Prostate gland (tissue), 2 donors: ENCODE measurements around the gene RAB25.

Experiments used
- CTCF ChIP-seq, 4 experiments: fragments of 200-600 bp in 2 of 4; fragments of 450-650 bp in 2 of 4; sonication (generic) in 2 of 4; IDR thresholded peaks; 1 replicate in 3 of 4; 2 replicates in 1 of 4; pipeline ENCODE4 v1.5.1; 2016 to 2019; ENCODE audit warnings: antibody characterized with exemption in 4 of 4, mild to moderate bottlenecking in 2 of 4, moderate library complexity in 2 of 4
- POLR2A ChIP-seq: fragments of 450-650 bp; IDR thresholded peaks from one replicate; pipeline ENCODE4 v1.6.1; 2016; ENCODE audit warnings: antibody characterized with exemption, mild to moderate bottlenecking
- POLR2AphosphoS5 ChIP-seq: sonication (generic); formaldehyde crosslinking; IDR thresholded peaks from one replicate; pipeline ENCODE4 v1.6.1; 2017; ENCODE audit warnings: antibody characterized with exemption

DNA sequence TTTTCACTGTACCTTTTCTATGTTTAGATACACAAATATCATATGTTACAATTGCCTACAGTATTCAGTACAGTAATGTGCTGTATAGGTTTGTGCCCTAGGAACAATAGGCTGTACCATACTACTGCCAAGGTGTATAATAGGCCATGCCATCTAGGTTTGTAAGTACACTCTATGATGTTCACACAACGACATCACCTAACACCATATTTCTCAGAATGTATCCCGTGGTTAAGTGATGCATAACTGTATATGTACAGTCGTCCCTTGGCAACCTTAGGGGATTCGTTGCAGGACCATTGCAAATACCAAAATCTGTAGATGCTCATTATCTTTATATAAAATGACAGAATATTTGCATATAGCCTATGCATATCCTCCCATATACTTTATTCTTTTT lies 34.4 kb upstream of the RAB25 start:
- TF ChIP-seq CTCF (IDR thresholded peaks at IDR 0.05): no peak
- TF ChIP-seq POLR2AphosphoS5: no peak
- TF ChIP-seq POLR2A: no peak
